GM18907 (cell line): ENCODE data around the gene GLE1.
"Not testable (repeated sequence)": the region's sequence is repeated elsewhere in the genome, so short reads cannot be mapped to it uniquely, and the experiment has no call there.

Experiments used
- ATAC-seq: cut with Tn5 transposase; IDR thresholded peaks from one replicate; pipeline ENCODE4 v1.9.1; 2021; ENCODE audit warnings: mild to moderate bottlenecking, moderate library complexity; ENCODE audit not compliant: unreplicated experiment

GLE1 gene

GRCh38 chr9:128495296-128495695 lies 9.2 kb upstream of the GLE1 start:
- no peak for ATAC-seq

GRCh38 chr9:128495804-128496417 lies 8.6 kb upstream of the GLE1 start:
- no peak for ATAC-seq

GRCh38 chr9:128497824-128498610 lies 6.5 kb upstream of the GLE1 start:
- ATAC-seq = no peak

- ATAC-seq = no peak
Measured at GRCh38 chr9:128498911-128499310, 5.6 kb upstream of the GLE1 start.

GRCh38 chr9:128499920-128500319 lies 4.6 kb upstream of the GLE1 start:
- ATAC-seq = no peak

- ATAC-seq = not testable (repeated sequence)
Measured at GRCh38 chr9:128503415-128503825, 1.1 kb upstream of the GLE1 start.

- ATAC-seq = peak; percentile 11
Measured at GRCh38 chr9:128503870-128504269, 649 bp upstream of the GLE1 start.

- no peak for ATAC-seq
Measured at GRCh38 chr9:128505414-128505765, 871 bp downstream of the GLE1 start.

- ATAC-seq = not testable (repeated sequence)
Measured at GRCh38 chr9:128505906-128506305, 1.4 kb downstream of the GLE1 start.

GRCh38 chr9:128512820-128513219 lies 8.3 kb downstream of the GLE1 start:
- no peak for ATAC-seq

GRCh38 chr9:128521956-128522355 lies 17.4 kb downstream of the GLE1 start:
- ATAC-seq = no peak

- no peak for ATAC-seq
Measured at GRCh38 chr9:128523199-128523925, 18.8 kb downstream of the GLE1 start.

- no peak for ATAC-seq
Measured at GRCh38 chr9:128526720-128527119, 22.2 kb downstream of the GLE1 start.

- no peak for ATAC-seq
Measured at GRCh38 chr9:128528445-128529160, 24.1 kb downstream of the GLE1 start.

GRCh38 chr9:128529191-128529590 lies 24.7 kb downstream of the GLE1 start:
- ATAC-seq = no peak

- ATAC-seq = no peak
Measured at GRCh38 chr9:128532581-128532980, 28.1 kb downstream of the GLE1 start.

GRCh38 chr9:128540634-128541360 lies 36.3 kb downstream of the GLE1 start:
- no peak for ATAC-seq

GRCh38 chr9:128546504-128546903 lies 42.0 kb downstream of the GLE1 start:
- no peak for ATAC-seq

- ATAC-seq = no peak
Measured at GRCh38 chr9:128548876-128549275, 44.4 kb downstream of the GLE1 start.

- no peak for ATAC-seq
Measured at GRCh38 chr9:128550226-128550625, 45.7 kb downstream of the GLE1 start.
